Stimulated activated CD4-positive, alpha-beta T cell treated with anti-CD3 and anti-CD28 coated beads, Interleukin-4, amount 100 ng/mL, for 1 hour (primary cell): Measurements from ENCODE around the gene SLC6A19.
A peak's percentile ranks its signal among the peaks of the same experiment; 100 is the strongest.

ENCODE experiments used
- DNase-seq: peaks from one replicate; pipeline ENCODE4 v3.0.0-alpha.2; 2020

Gene SLC6A19

GRCh38 chr5:1167361-1167727, 34.1 kb upstream of the SLC6A19 start:
- no peak for DNase-seq

DNA sequence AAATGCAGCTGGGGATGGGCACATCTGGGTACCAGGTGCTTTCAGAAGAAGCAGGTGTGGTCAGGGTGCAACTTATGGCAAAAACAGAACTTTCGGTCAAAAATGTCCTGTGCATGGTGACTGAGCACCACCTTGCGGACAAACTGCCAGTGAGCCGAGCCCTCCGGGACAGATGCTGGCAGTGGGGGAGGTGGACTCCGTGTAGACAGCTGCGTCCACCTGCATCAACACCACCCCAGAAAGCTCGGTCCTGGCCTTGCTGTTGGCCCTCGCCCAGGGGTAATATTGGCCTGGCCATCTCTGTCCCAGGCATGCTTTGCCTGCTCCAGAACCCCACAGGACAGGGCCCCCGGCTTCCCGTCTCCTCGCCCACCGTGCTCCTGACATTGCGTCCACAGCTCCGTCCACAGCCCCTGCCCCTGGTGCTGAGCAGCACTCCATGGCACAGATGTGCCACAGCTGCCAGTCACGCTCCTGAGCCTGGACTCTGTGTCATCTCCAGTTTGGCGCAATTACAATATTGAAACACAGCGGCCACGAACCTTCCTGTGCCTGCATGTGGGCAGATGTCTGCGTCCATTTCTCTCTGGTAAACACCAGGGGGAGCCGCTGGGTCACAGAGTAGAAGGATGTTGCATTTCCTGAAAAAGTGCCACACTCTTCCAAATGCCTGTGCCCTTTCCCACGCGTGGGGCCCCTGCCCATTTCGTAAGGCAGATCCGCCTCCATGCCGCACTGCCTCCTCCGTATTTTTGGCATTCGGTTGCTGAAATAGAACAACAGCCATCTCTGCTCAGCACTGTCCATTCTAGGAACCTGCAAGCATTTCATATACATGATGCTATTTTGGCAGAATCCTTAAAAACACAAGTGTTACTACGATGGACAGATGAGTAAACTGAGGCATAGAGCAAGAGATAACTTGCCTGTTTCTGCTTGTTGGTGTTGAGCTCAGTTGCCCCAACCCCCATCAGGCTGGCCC, 33.4 kb upstream of the SLC6A19 start:
- DNase-seq = peak; percentile 58

- DNase-seq = no peak
Measured at GRCh38 chr5:1168796-1169195, 32.6 kb upstream of the SLC6A19 start.

- DNase-seq = no peak
Measured at GRCh38 chr5:1169211-1170115, 31.9 kb upstream of the SLC6A19 start.

- no peak for DNase-seq
Measured at GRCh38 chr5:1171340-1171941, 30.0 kb upstream of the SLC6A19 start.

- no peak for DNase-seq
Measured at GRCh38 chr5:1172007-1172581, 29.3 kb upstream of the SLC6A19 start.

GRCh38 chr5:1172670-1173404, 28.6 kb upstream of the SLC6A19 start:
- DNase-seq = peak; percentile 29

GRCh38 chr5:1173485-1174070, 27.8 kb upstream of the SLC6A19 start:
- no peak for DNase-seq

GRCh38 chr5:1174122-1174936, 27.1 kb upstream of the SLC6A19 start:
- peak; percentile 45 for DNase-seq

GRCh38 chr5:1175015-1175414, 26.4 kb upstream of the SLC6A19 start:
- no peak for DNase-seq

DNA sequence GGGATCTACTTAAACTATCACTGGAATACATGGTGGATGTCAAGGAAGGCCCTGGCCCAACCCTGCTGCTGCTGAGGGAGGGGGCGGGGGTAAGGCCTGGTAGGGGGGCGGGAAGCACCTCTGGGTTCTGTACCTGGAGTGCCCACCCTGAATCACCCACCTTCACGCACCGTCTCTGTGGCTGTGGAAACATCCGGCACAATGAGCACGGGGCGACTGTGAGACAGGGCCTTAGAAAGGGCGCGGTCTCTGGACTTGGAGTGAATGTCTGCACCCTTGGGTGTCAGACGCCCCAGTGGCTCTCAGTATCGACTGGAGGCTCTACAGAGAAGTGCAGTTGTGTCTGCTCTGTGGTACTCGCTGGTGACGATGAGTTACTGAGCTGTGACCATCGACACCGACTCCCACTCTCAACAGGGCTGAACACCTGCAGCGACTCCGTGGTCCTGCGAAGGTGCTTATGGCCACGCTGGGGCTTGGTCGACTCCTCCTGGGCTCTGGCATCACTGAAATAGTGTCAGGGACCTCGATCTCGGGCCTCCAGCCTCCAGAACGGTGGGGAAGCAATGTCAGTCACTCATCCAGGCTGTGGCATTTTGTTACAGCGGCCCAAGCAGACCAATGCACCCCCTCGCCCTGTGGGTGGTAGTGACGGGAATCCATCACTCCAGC, 25.5 kb upstream of the SLC6A19 start:
- no peak for DNase-seq

DNA sequence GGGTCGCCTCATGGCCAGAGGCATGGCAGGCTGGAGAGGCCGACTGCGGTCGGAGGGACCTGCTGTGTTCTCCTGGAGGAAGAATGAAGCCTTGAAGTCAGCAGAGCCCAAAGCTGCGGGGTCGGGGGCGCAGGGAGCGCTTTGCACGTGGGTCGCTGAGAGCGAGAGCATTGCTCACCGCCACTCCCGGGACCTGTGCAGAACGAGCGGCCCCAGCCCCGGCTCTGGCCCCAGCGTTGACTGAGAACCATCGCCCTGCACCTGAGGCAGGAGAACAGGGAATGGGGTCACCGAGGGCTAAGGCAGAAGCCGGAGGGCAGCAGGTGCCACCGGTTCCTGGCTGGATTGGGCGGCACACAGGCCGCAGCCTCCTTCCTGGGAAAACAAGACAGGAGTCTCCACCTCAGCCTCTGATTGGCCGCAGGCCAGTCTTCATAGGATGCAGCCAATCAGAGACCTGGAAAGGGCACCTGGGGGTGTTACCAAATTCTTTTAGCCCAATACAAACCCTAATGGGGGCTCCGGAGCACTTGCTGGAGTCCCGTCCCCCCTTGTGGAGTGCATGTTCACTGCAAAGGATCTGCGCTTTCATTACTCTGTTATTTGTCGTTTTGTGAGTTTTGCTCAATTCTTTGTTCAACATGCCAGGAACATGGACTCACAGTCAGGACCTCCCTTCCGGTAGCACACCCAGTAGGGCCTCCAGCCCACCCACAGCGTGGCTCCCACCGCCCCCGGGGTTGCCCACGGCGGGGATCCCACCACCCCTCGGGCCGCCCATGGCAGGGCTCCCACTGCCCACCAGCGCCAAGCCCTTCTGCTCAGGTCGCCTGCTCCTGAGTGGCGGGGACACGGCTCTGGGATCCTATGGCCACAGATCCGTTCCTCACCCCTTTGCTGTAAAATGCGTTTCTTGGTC, 24.7 kb upstream of the SLC6A19 start:
- DNase-seq = no peak

DNA sequence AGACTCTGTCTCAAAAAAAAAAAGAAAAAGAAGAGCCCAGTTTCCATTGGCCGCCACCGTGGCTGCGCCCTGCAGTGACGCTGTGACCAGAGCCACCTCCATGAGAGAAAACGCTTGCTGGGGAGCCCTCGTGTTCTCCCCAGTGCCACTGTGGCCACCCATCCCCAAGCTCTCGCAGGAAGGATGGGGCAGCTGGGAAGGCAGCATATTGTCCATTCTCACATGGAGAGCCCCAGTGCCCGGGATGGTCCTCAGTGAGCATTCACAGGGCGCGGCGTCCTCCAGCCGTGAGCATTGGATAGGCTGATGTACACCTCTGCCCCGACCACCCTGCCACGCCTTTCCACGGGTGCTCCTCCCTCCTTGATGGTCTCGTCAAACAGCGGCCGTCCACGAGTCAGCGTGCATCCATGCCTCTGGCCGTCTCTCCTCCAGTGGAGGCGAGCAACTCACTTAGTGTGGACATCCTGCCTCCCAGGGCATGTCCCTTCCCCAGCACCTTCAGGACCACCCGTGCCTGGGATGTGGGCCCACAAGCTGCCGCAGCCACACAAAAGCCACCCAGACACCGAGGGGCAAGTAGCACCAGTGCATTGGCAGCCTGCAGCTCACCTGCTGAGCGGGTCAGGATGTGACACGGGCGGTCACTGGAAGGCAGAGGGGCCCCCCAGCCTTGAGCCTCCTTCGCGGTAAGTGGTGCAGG, 23.4 kb upstream of the SLC6A19 start:
- DNase-seq = no peak

DNA sequence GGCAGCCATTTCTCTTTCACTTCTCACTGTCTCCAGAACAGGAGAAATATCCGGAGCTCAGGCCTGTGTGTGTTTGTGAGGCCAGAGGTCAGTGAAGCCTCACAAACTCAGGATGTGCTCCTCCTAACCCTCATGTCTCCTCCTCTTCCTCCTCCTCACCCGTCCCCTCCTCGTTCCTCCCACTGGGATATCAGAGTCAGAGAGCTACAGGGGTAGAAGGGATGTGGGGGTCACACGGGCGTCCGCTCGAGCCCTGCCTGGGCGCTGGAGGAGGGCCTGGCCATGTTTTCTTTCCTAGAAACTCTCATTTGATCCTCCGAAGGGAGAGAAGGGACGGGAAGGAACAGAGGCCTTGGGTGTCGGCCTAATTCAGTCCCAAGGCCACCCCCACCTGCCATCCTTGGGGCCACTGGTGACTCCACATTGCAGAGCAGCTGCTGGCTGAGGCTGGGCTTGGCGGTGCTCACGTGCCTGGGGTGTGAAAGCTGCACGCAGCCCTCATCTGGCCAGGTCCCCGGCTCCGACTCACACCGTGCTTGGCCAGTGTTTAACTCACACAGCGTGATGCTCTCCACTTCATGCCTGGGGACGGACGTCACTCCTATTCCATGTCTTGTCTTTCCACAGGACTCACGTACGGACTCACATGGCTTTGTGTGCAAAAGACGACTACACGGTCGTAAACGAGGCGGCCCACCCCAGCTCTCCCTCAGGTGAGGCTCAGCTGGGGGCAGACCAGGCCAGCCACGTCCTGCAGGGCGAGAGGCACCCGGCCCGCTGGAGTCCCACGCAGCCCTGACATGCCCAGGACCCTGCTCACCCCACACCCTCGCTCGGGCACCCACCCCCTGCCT, 22.6 kb upstream of the SLC6A19 start:
- DNase-seq = no peak

DNA sequence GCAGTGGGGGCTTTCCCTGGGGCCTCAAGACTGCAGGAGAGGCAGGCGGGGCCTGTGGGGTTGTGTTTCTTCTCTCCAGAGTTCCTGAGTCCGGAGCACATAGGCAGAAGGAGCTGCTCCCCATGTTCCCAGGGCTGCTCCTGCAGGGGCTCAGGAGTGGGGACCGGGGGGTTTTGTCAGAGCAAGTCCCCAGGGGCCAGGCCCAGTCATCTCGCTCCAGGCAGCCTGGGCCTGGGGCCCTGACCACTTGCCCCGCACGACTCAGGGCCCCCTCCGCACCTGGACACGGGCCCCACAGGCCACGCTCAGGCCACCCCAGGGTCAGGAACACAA, 22.0 kb upstream of the SLC6A19 start:
- DNase-seq = no peak

- no peak for DNase-seq
Measured at GRCh38 chr5:1180096-1180495, 21.3 kb upstream of the SLC6A19 start.

DNA sequence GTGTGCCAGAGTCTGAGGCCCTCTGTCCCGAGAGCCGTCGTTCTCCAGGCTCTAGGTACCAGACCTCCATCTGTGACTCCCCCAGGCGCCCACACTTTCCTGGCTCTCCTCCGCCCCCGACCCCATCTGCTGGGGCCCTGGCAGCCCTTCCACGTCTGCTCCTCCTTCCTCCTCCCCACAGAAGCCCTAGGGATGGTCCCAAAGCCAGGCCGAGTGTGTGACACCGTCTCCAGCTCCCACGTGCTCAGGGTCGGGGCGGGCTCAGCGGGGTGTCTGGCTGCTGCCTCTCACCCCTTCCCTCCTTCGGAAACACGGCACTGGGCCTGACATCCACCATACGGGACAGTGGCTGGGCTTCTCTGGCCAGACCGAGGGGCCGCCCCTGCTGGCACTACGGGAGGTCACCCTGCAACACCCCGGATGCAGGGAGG, 20.5 kb upstream of the SLC6A19 start:
- DNase-seq = no peak
